GM23248 (cell line): ENCODE results near the gene NISCH.

Experiments
- EZH2 ChIP-seq: fragments of 200-600 bp; sonication (generic); IDR thresholded peaks from 2 replicates; pipeline ENCODE4 v1.6.1; 2018; ENCODE audit warnings: antibody characterized with exemption, mild to moderate bottlenecking; ENCODE audit not compliant: insufficient read depth, poor library complexity, severe bottlenecking
- EZH2phosphoT487 ChIP-seq: fragments of 200-600 bp; sonication (generic); IDR thresholded peaks from 2 replicates; pipeline ENCODE4 v1.6.1; 2018; ENCODE audit warnings: antibody characterized with exemption, moderate library complexity, mild to moderate bottlenecking, low read depth; ENCODE audit not compliant: insufficient read depth

DNA sequence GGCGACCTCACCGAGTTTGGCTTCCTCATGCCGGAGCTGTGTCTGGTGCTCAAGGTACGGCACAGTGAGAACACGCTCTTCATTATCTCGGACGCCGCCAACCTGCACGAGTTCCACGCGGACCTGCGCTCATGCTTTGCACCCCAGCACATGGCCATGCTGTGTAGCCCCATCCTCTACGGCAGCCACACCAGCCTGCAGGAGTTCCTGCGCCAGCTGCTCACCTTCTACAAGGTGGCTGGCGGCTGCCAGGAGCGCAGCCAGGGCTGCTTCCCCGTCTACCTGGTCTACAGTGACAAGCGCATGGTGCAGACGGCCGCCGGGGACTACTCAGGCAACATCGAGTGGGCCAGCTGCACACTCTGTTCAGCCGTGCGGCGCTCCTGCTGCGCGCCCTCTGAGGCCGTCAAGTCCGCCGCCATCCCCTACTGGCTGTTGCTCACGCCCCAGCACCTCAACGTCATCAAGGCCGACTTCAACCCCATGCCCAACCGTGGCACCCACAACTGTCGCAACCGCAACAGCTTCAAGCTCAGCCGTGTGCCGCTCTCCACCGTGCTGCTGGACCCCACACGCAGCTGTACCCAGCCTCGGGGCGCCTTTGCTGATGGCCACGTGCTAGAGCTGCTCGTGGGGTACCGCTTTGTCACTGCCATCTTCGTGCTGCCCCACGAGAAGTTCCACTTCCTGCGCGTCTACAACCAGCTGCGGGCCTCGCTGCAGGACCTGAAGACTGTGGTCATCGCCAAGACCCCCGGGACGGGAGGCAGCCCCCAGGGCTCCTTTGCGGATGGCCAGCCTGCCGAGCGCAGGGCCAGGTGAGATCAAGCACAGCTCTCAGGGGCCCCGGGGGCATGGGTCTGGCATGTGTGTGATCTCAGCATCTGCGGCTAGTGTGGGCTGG, 32.6 kb downstream of the NISCH start:
- TF ChIP-seq EZH2 (no peak), EZH2phosphoT487 (no peak)
